Heart right ventricle (tissue), 16 donors: Measurements from ENCODE around the gene SCUBE1. TPM values are rescaled to one million over a fixed set of nuclear protein-coding genes. Genes with fewer than 3 reads are reported as not detected.
A peak's percentile ranks its signal among the peaks of the same experiment; 100 is the strongest.

ENCODE experiments used
- ATAC-seq, 8 donors: fragments of 200-7000 bp; cut with Tn5 transposase; one replicate each; pipeline ENCODE4 v1.9.1; 2020; ENCODE audit warnings: mild to moderate bottlenecking in 8 of 8, moderate library complexity in 8 of 8, moderate number of reproducible peaks in 1 of 8
- DNase-seq, 2 donors: peaks; one replicate each; pipeline ENCODE4 v3.0.0-alpha.2; 2020
- H3K27ac ChIP-seq, 10 donors: fragments of 200-600 bp; sonication (generic) in 2 of 10; one replicate each; pipeline versions ENCODE4 v1.5.0 to v1.8.0; 2020 to 2022; ENCODE audit warnings: mild to moderate bottlenecking in 3 of 10
- H3K27me3 ChIP-seq, 7 donors: fragments of 200-600 bp; one replicate each; pipeline ENCODE4 v1.8.0; 2021 to 2022; ENCODE audit warnings: mild to moderate bottlenecking in 2 of 7
- H3K36me3 ChIP-seq, 9 donors: fragments of 200-600 bp; sonication (generic) in 1 of 9; one replicate each; pipeline versions ENCODE4 v1.5.0 to v1.8.0; 2020 to 2022; ENCODE audit warnings: mild to moderate bottlenecking in 2 of 9
- H3K4me1 ChIP-seq, 9 donors: fragments of 200-600 bp; sonication (generic) in 1 of 9; one replicate each; pipeline versions ENCODE4 v1.5.0 to v1.8.0; 2020 to 2022; ENCODE audit warnings: mild to moderate bottlenecking in 4 of 9
- H3K4me3 ChIP-seq, 10 donors: fragments of 200-600 bp; sonication (generic) in 2 of 10; one replicate each; pipeline versions ENCODE4 v1.5.0 to v1.8.0; 2020 to 2022; ENCODE audit warnings: mild to moderate bottlenecking in 7 of 10, moderate library complexity in 2 of 10
- H3K9me3 ChIP-seq, 11 donors: fragments of 200-600 bp in 10 of 11; sonication (generic) in 2 of 11; one replicate each; pipeline versions ENCODE4 v1.5.0 to v1.8.0; 2013 to 2022; ENCODE audit warnings: mild to moderate bottlenecking in 2 of 11, control low read depth in 1 of 11, moderate library complexity in 1 of 11
- CTCF ChIP-seq, 9 donors: fragments of 200-600 bp; sonication (generic) in 2 of 9; IDR thresholded peaks; one replicate each; pipeline versions ENCODE4 v1.5.0 to v1.8.0; 2021 to 2022; ENCODE audit warnings: antibody characterized with exemption in 9 of 9, mild to moderate bottlenecking in 5 of 9, moderate library complexity in 1 of 9
- WGBS, 2 donors: extraction: QIAGEN DNeasy Blood & Tissue Kit; methylation state at CpG; one replicate each; pipeline ENCODE4 v1.1.7; 2013; ENCODE audit warnings: inconsistent platforms in 1 of 2; 5-methylcytosine and 5-hydroxymethylcytosine counted together
- intact Hi-C, 10 donors: fragments of 100-400 bp; cut with DNase I; formaldehyde crosslinking; loops; one replicate each; pipeline versions ENCODE4 v1.11.1 to v1.14.2; 2022
- polyA plus RNA-seq, 2 donors: library from polyadenylated mRNA; stranded (reverse); fragments of 200-250 nt; gene quantifications; one replicate each; pipeline ENCODE4 v1.2.3, GENCODE V29; 2013
- total RNA-seq, 10 donors: library from RNA; stranded (reverse); fragmentation: NEBNext Ultra II Directional in 3 of 10; extraction: Animal tissue kit (Norgen Biotek cat#: 25700) in 3 of 10; gene quantifications; one replicate each; pipeline versions ENCODE4 v1.2.1 to v1.2.4, GENCODE V29; 2021 to 2023
- donor health status: Arrhythmogenic right ventricular cardiomyopathy.
- donor health status: ischemic (EF 13 %, LVEDD 7.1; RV severe dilation, severe dysfunction).
- donor health status: healthy with polysubstance abuse.
- donor health status: DM: no; HTN: yes; CAD: no.
- donor health status: DM: no; HTN: no; CAD: no.
- donor health status: ischemic (EF 25% LVEDD 6.9; RV normal size, moderate dysfunction).
- donor health status: ischemic (EF 25% LVEDD 5.7; RV mildly dilated, moderate dysfunction).
- donor health status: healthy.
- donor health status: DM: yes; HTN: yes; CAD: no.
- donor health status: Ischemic cardiomyopathy.
- donor health status: ischemic (EF 35%, LVEDD 5.7; RV mildly dilated, moderate dysfunction).
- donor health status: nonischemic (EF 11% LVEDD 7.7; RV severe dilation, severe dysfunction).
- donor health status: DM: yes; HTN: yes; CAD: no.
- donor health status: PGD.
- donor health status: ischemic (EF 29% LVEDD 5.4; RV normal size, mild dysfunction).
- donor health status: nonischemic (EF 23%, LVEDD 6.1; RV moderate dilation, normal function).

Gene SCUBE1
- total and polyA plus RNA-seq, 12 donors, result 0.01 to 0.60 (median 0.13) TPM; not detected in 1

DNA sequence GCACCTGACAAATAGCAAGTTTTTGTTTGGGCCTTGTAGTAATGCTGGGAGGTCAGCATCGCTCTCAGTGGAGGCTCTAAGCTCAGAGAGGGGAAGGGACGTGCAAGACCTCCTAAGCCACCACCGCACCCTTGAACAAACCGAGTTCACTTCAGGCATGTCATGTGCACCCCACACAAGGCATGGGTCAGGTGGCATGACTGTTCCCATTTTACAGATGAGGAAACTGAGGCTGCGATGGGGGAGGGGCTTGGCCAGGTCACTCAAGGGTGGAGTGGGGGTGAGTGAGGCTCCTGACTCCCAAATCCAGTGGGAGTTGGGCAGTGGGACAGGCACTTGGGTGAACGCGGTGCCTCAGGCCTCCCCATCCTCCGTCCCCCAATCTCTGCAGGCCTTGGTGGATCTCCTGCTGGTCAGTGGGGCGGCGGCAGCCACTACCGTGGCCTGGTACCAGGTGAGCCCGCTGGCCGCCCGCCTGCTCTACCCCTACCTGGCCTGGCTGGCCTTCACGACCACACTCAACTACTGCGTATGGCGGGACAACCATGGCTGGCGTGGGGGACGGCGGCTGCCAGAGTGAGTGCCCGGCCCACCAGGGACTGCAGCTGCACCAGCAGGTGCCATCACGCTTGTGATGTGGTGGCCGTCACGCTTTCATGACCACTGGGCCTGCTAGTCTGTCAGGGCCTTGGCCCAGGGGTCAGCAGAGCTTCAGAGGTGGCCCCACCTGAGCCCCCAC, 180.6 kb downstream of the SCUBE1 start:
- no peak for ATAC-seq
- no peaks in the 10 kb centered on the region for H3K9me3 ChIP-seq
- TF ChIP-seq CTCF (IDR thresholded peaks at IDR 0.05), result no peak
- no peak overlapping the region for H3K27ac ChIP-seq
- intact Hi-C loops, result no loop called here
- H3K27me3 ChIP-seq, result no peaks in the 10 kb centered on the region
- no peak for DNase-seq
- no peak overlapping the region for H3K4me3 ChIP-seq
- WGBS, 2 donors, result 95 to 97% methylated on average over 24 of the region's 24 CpGs
- peaks cover 0 to 40% (median 7%) of the 10 kb centered on the region in 9 donors for H3K36me3 ChIP-seq
- H3K4me1 ChIP-seq, result peaks cover 6 to 39% (median 27%) of the 10 kb centered on the region in 9 donors

DNA sequence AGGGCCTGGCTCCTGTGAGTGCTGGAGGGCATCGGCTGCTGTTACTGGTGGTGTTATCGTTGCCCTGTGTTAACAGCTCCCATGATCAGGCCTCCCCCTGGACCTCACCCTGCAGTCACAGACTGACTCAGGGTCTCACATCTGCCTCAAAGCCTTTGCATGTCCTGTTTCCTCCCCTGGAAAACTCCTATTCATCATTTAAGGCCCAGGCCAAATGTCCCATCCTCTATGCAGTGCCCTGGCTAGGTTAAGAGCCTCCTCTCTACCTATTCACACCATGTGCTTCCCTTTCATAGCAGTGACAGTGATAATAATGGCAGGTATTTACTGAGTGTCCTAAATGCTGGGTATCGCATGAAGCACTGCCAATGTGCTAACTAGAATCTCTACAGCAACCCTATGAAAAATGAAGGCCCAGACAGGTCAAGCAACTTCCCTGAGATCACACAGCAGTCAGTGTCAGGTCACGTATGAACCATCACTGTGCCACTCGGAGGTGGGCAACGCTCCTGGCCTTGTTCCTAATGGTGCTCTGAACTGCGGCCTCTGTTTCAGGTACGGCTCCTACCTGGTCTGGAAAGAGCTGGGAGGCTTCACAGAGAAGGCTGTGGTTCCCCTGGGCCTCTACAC, 182.6 kb downstream of the SCUBE1 start:
- no peak for ATAC-seq

DNA sequence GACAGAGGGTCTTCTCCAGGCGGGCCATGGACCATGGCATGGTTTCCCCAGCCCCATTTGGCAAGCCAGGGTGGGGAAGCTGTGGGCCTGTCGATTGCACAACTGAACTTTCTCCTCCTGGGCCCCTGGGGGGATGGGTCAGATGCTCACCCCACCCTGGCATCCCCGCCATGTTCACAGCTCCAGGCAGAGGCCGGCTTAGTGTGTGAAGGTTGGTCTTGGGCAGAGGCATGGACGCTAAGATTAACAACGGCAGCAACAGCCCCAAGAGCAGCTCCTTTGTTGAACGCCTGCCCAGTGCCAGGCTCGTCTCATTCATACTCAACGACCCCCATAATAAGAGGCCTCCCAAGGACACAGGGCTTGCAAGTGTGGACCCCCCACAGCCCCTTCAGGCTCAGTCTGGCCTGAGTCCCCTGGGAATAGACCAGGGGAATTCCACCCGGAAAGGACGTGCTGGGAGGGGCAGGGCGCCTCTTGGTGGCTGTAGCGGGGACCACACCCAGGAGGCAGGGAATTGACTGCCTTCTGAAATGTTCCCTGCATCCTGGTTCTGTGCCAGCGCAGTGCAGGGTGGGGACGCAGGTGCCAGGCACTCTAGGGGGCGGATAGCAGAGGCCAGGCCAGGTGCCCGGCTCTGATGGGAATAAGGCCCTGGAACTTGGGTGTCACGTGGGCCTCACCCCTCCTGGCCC, 183.5 kb downstream of the SCUBE1 start:
- H3K4me1 ChIP-seq, result peaks cover 6 to 53% (median 24%) of the 10 kb centered on the region in 9 donors
- peak in 5 of 9 donors; percentile 12 to 28 (median 20) for TF ChIP-seq CTCF (IDR thresholded peaks at IDR 0.05)

More for the DNA sequence above, 182.6 kb downstream of the SCUBE1 start:
- intact Hi-C loops, result no loop called here
- no peak for DNase-seq
- no peak for TF ChIP-seq CTCF (IDR thresholded peaks at IDR 0.05)
- H3K4me1 ChIP-seq, result peaks cover 6 to 45% (median 27%) of the 10 kb centered on the region in 9 donors
- H3K4me3 ChIP-seq, result no peak overlapping the region
- H3K27ac ChIP-seq, result no peak overlapping the region
- H3K9me3 ChIP-seq, result no peaks in the 10 kb centered on the region
- 92 to 93% methylated on average over 8 of the region's 8 CpGs for WGBS, 2 donors
- peaks cover 0 to 40% (median 7%) of the 10 kb centered on the region in 9 donors for H3K36me3 ChIP-seq
- H3K27me3 ChIP-seq, result no peaks in the 10 kb centered on the region

GRCh38 chr22:43158778-43159483, 184.2 kb downstream of the SCUBE1 start:
- Histone ChIP-seq H3K9me3 (no peaks in the 10 kb centered on the region), H3K4me1 (peaks cover 6 to 55% (median 23%) of the 10 kb centered on the region in 9 donors), H3K36me3 (peaks cover 0 to 51% (median 7%) of the 10 kb centered on the region in 9 donors), H3K27ac (no peak overlapping the region), H3K27me3 (no peaks in the 10 kb centered on the region), H3K4me3 (no peak overlapping the region)
- intact Hi-C loops, result no loop called here
- no peak for TF ChIP-seq CTCF (IDR thresholded peaks at IDR 0.05)
- 88 to 90% methylated on average over 24 of the region's 24 CpGs for WGBS, 2 donors
- peak in 1 of 8 donors; percentile 2 for ATAC-seq
- no peak for DNase-seq

More for the DNA sequence above, 183.5 kb downstream of the SCUBE1 start:
- Histone ChIP-seq H3K36me3 (peaks cover 0 to 50% (median 7%) of the 10 kb centered on the region in 9 donors), H3K9me3 (no peaks in the 10 kb centered on the region), H3K4me3 (no peak overlapping the region), H3K27me3 (no peaks in the 10 kb centered on the region), H3K27ac (no peak overlapping the region)
- ATAC-seq (peak in 2 of 8 donors; percentile 9 to 22), DNase-seq (no peak)
- intact Hi-C loops, result no loop called here
- 68% methylated on average over 18 of the region's 18 CpGs for WGBS, 2 donors
